HG03103 (cell line): Measurements from ENCODE around the gene DOK5.
A peak's percentile ranks its signal among the peaks of the same experiment; 100 is the strongest.

Experiments used
- ATAC-seq: cut with Tn5 transposase; IDR thresholded peaks from one replicate; pipeline ENCODE4 v1.9.1; 2021; ENCODE audit warnings: low read depth; ENCODE audit not compliant: unreplicated experiment

Gene DOK5

GRCh38 chr20:54606380-54606779 lies 131.0 kb downstream of the DOK5 start:
- peak; percentile 84 for ATAC-seq

- ATAC-seq: no peak
Observed at GRCh38 chr20:54608039-54608745, 132.8 kb downstream of the DOK5 start.

GRCh38 chr20:54608943-54609342 lies 133.6 kb downstream of the DOK5 start:
- no peak for ATAC-seq

GRCh38 chr20:54611708-54612412 lies 136.5 kb downstream of the DOK5 start:
- no peak for ATAC-seq

GRCh38 chr20:54618412-54618811 lies 143.0 kb downstream of the DOK5 start:
- no peak for ATAC-seq

GRCh38 chr20:54619181-54619580 lies 143.8 kb downstream of the DOK5 start:
- ATAC-seq: no peak

- no peak for ATAC-seq
Observed at GRCh38 chr20:54619682-54620081, 144.3 kb downstream of the DOK5 start.

GRCh38 chr20:54620611-54621010 lies 145.2 kb downstream of the DOK5 start:
- no peak for ATAC-seq

- no peak for ATAC-seq
Observed at GRCh38 chr20:54622333-54623295, 147.2 kb downstream of the DOK5 start.

GRCh38 chr20:54623991-54624569 lies 148.7 kb downstream of the DOK5 start:
- ATAC-seq: no peak

- ATAC-seq: no peak
Observed at GRCh38 chr20:54624706-54625390, 149.5 kb downstream of the DOK5 start.

GRCh38 chr20:54625497-54625896 lies 150.1 kb downstream of the DOK5 start:
- no peak for ATAC-seq

- ATAC-seq: no peak
Observed at GRCh38 chr20:54626126-54626525, 150.7 kb downstream of the DOK5 start.

- no peak for ATAC-seq
Observed at GRCh38 chr20:54629632-54630031, 154.2 kb downstream of the DOK5 start.

GRCh38 chr20:54630582-54630981 lies 155.2 kb downstream of the DOK5 start:
- no peak for ATAC-seq

GRCh38 chr20:54631059-54631458 lies 155.7 kb downstream of the DOK5 start:
- no peak for ATAC-seq

- peak; percentile 98 for ATAC-seq
Observed at GRCh38 chr20:54633374-54634355, 158.3 kb downstream of the DOK5 start.

- ATAC-seq: no peak
Observed at GRCh38 chr20:54636575-54636974, 161.2 kb downstream of the DOK5 start.

GRCh38 chr20:54639941-54640340 lies 164.5 kb downstream of the DOK5 start:
- no peak for ATAC-seq
